Astrocyte (in vitro differentiated cells and primary cell): ENCODE results near the gene KIAA1549.

ENCODE experiments used
- EZH2 ChIP-seq: IDR thresholded peaks from 2 replicates; pipeline ENCODE4 v1.6.1; 2012; ENCODE audit warnings: mild to moderate bottlenecking, low read length, inconsistent platforms; ENCODE audit not compliant: insufficient read depth
- TF ChIP-seq, protein P1 (sequence below): IDR thresholded peaks from 2 replicates; pipeline ENCODE4 v1.5.1; 2011; ENCODE audit warnings: low read depth, mild to moderate bottlenecking, inconsistent platforms, low read length, moderate library complexity; ENCODE audit not compliant: insufficient read depth

DNA sequence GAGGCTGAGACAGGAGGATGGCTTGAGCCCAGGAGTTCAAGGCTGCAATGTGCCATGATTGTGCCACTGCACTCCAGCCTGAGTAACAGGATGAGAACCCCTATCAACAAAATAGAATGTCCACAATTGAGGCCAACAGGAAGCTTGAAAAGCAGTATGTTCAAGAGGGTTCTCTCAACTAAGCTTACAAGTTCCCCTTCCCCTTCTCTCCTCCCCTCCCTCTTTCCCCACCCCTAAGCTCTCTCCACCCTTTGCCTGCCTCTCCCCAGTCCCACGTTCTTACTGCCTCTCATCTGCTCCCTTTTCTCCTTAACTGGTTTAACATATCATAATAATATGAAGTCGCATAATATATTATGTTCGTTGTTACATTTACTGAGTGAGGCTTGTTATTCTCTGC lies 35.4 kb downstream of the KIAA1549 start:
- TF ChIP-seq EZH2 = no peak
- TF ChIP-seq, protein P1, sequence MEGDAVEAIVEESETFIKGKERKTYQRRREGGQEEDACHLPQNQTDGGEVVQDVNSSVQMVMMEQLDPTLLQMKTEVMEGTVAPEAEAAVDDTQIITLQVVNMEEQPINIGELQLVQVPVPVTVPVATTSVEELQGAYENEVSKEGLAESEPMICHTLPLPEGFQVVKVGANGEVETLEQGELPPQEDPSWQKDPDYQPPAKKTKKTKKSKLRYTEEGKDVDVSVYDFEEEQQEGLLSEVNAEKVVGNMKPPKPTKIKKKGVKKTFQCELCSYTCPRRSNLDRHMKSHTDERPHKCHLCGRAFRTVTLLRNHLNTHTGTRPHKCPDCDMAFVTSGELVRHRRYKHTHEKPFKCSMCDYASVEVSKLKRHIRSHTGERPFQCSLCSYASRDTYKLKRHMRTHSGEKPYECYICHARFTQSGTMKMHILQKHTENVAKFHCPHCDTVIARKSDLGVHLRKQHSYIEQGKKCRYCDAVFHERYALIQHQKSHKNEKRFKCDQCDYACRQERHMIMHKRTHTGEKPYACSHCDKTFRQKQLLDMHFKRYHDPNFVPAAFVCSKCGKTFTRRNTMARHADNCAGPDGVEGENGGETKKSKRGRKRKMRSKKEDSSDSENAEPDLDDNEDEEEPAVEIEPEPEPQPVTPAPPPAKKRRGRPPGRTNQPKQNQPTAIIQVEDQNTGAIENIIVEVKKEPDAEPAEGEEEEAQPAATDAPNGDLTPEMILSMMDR = no peak
